Measurements from ENCODE around the gene AFF1.

Gene AFF1

DNA sequence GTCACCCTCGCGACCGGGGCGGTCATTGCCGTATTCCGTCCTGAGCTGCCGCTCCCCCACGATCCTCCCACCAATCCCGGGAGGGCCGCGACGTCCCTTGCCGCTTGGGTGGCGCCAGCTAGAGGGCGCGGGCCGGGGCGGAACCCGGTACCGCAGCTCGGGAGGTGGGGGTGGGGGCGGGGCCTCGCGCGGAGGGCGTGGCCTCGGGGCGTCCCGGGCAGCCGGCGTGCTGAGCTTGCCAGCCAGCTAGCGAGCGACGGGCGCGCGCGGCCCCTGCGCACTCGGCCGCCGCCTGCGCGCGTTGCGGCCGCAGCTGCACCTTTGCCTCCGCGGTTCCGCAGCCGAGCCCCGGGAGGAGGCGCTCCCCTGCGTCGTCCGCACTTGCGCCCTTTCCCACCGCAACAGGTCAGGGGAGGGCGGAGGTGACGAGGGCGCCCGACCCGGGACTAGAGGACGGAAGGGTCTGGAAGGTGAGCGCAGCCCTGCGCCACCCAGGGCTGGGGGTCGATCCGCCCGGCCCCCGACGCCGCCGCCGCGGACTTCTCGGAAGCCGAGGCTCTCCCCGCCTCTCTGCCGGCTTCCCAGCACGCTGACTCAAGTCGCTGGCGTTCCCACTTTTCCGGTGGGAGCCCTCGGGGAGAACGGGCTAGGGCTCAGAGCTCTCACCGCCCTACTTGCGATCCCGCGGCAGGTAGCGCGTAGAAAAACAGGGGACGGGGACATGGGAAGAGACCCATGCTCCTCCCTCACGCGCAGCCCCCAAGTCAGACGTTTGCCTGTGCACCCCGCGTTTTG, at the start of gene AFF1:
TSS of gene AFF1 (plus strand) at position 241 of the 795 bp plus-strand sequence. CDS start 13,523 bp downstream, outside the sequence.
- peak; percentile 78 to 83 for DNase-seq

DNA sequence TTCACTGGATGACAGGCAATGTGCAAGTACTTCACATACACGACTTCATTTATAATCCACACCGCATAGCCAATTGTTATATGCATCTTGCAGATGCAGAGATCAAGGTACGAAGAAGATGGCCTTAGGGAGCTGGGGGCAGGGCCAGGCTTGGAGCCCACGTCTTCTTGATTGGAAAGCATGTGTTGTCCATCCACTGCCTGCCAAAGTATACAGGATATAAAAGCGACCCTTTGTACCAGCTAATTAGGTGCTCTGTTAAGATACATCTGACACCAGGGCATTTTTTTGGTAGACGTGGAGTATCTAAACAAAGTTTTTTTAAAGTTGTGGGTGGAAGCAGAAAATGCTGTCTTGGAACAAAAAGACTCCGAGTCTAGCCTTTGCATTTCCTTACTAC, 44.0 kb upstream of the AFF1 start:
- DNase-seq, result no peak

- peak; percentile 12 to 22 for DNase-seq
Measured at GRCh38 chr4:86891762-86892635, 42.8 kb upstream of the AFF1 start, which contains the start of gene C4orf36. Gene C4orf36, minus strand, starts transcription at chr4:86892422. Its CDS starts 902 bp downstream, at chr4:86891520.

DNA sequence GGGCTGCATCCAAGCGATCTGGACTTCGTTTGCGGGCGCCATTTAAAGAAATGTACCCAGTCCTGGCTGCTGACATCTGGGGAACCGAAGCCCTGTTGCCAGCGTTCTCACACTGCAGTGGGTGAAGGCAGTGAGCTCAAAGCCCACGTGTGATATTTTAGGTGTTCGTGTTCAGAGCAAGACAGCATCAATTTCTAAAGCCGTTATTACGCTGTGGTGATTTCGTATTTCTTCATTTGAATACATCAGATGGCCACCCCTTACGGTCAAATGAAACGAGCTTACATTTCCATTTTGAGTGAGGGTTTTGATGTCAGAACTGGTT, 42.2 kb upstream of the AFF1 start:
- no peak for DNase-seq

- no peak for DNase-seq
Measured at GRCh38 chr4:86893136-86893535, 41.7 kb upstream of the AFF1 start.

DNA sequence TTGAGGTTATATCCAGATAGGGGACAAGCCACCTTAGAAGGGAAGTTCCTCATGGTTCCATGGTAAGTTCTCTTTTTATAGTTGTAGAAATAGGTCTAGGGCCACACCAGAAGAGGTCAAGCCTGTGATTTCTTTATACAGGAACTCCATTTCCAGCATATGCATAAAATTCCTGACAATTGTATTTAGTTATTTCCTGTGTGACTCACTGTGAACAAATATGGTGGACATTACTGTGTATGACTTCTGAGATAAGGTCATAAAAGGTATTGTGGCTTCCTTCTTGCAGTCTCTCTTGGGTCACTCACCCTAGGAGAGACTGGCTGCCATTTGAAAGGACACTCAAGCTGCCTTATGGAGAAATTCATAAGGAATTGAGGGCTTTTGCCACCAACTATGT, 40.4 kb upstream of the AFF1 start:
- no peak for DNase-seq

GRCh38 chr4:86895692-86896488, 38.9 kb upstream of the AFF1 start:
- DNase-seq, result peak in 1 of 2 donors; percentile 28

DNA sequence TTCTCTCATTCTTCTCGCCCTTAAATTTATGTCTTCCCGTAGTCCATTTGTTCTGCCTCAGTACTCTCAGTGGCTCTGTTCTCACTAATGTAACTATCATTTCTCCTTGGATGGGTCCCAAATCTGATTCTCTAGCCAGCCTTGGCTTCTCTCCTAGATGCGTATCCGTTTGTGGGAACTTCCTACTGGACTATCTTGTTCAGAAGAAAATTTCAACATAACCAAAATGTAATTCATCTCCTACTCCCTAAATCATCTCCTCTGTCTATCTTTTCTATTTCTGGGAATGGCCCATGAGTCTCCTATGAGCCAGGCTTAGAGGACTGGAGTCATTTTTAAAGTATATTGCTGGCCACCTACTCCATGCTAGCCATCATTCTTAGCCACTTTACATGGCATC, 38.2 kb upstream of the AFF1 start:
- no peak for DNase-seq

DNA sequence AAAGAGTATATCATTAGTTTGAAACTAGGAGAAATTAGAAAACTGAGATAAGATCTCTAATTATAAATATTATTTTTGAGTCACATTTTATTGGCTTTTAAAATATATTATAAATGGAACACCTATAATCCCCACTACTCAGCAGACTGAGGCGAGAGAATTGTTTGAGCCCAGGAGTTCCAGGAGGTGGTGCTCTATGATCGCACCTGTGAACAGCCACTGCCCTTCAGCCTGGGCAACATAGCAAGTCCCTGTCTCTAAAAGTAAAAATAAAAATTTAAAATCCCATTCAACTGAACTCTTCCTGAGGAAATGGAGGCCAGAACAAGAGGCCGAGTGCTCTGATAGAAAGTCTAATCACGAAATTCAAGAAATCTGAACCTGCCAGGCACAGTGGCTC, 36.2 kb upstream of the AFF1 start:
- DNase-seq, result no peak

DNA sequence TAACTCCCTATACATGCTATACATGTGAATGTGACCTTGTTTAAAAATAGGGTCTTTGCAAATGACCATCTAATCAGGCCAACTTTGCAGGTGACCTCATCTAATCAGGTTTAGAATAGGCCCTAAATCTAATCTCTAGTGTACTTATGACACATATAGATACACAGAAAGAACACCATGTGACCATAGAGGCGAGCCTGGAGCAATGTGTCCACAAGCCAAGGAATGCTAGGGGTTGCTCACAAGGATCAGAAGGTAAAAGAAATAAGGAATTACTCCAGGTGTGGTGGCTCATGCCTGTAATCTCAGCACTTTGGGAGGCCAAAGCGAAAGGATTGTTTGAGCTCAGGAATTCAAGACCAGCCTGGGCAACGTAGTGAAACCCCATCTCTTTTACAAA, 32.9 kb upstream of the AFF1 start:
- no peak for DNase-seq

GRCh38 chr4:86908251-86908657, 26.6 kb upstream of the AFF1 start:
- DNase-seq, result no peak

DNA sequence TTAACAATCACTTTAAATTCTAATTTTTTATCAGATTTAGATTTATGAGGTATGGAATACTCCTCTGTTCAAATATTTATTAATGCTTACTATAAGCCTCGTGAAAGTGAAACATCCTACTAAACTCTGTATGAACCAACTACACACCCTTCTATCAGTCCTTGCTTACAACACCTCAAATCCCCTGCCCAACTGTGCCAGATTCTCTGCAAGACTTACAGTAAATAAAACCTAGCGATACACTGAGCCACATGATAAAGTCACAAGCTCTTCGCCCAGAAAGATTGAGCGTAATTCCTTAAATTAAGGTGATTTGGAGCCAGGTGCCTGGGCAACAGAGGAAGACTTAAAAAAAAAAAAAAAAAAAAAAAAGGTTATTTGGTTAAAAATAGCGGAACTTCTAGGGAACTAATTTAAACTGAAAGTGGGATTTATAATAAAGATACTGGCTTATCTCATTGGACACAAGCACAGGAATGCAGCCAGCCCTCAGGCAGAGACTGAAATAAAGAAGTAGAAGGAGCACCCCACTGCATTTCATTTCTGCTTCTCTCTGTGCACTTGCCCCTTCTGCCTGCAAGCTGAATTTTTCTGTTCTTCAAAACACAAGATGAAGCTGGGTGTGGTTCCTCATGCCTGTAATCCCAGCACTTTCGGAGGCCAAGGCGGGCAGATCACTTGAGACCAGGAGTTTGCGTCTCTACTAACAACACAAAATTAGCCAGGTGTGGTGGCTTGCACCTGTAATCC, 25.1 kb upstream of the AFF1 start:
- DNase-seq, result no peak

GRCh38 chr4:86910369-86910768, 24.4 kb upstream of the AFF1 start:
- DNase-seq, result no peak

GRCh38 chr4:86910820-86911684, 23.8 kb upstream of the AFF1 start:
- no peak for DNase-seq

DNA sequence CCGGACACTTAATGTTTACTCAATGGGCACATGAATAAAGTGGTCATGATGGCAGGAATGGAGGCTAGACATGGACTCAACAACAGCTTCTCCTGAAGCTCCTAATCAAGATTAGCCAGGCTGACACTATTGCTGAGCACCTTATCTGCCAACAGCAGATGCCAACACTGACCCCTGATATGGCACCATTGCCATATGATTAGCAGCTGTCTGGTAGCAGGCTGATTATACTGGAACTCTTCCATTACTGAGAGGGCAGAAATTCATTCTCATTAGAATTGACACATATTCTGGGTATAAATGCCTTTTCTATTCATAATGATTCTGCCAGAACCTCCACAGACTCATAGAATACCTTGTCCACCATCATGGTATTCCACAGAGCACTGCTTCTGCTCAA, 18.4 kb upstream of the AFF1 start:
- DNase-seq, result no peak

DNA sequence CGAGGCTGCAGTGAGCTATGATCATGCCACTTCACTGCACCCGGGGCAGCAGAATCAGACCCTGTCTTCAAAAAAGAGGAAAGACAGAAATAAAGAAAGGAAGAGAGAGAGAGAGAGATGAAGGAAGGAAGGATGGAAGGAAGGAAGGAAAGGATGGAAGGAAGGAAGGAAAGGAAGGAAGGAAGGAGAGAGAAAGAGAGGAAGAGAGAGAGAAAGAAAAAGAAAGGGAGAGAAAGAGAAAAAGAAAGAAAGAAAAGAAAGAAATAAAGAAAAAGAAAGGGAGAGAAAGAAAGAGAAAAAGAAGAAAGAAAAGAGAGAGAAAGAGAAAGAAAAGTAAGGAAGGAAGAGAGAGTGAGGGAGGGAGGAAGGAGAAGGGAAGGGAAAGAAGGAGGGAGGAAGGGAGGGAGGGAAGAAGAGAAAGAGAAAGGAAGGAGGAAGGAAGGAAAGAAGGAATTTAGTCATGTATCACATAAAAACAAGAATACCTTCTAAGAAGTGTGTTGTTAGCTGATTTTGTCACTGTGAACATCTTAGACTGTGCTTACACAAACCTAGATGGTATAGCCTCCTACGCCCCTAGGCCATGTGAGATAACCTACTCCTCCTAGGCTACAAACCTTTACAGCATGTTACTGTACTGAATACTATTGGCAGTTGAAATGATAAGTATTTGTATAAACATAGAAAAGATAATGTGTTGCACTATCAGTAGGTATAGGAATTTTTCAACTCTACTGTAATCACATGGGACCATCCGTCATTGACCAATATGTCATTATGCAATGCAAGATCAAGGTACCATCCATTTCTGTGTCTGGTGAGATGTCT, 17.4 kb upstream of the AFF1 start:
- no peak for DNase-seq

GRCh38 chr4:86918539-86919072, 16.2 kb upstream of the AFF1 start:
- no peak for DNase-seq

DNA sequence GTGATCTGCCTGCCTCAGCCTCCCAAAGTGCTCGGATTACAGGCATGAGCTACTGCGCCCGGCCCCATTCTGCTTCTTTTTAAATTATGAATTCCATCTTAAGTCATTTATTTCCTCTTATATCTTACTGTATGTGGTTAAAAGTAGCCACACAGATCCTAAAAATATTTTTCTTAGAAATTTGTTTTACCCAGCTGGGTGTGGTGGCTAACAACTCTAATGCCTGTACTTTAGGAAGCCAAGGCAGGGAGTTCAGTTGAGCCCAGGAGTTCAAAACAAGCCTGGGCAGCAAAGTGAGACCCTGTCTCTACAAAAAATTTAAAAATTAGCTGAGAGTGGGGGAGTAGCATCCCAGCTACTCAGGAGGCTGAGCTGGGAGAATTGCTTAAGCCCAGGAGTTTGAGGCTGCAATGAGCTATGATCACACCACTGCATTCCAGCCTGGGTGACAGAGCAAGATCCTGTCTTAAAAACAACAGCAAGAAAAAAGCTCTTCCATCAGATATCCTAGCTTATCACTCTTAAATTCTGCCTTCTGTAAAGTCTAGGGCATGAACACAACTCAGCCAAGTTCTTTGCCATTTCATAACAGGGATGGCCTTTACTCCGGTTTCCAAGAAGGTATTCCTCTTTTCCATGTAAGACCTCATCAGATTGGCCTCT, 15.1 kb upstream of the AFF1 start:
- DNase-seq, result no peak

- DNase-seq, result no peak
Measured at GRCh38 chr4:86921608-86922252, 13.1 kb upstream of the AFF1 start.
